ENCODE results near the gene MAPK6. TPM values are rescaled to one million over a fixed set of nuclear protein-coding genes. Genes with fewer than 3 reads are reported as not detected.
A peak's percentile ranks its signal among the peaks of the same experiment; 100 is the strongest.

MAPK6 gene
- total and polyA plus RNA-seq, 2 of the 4 experiments (the other 2 are of a cell fraction), result 22.6 to 60.6 TPM

DNA sequence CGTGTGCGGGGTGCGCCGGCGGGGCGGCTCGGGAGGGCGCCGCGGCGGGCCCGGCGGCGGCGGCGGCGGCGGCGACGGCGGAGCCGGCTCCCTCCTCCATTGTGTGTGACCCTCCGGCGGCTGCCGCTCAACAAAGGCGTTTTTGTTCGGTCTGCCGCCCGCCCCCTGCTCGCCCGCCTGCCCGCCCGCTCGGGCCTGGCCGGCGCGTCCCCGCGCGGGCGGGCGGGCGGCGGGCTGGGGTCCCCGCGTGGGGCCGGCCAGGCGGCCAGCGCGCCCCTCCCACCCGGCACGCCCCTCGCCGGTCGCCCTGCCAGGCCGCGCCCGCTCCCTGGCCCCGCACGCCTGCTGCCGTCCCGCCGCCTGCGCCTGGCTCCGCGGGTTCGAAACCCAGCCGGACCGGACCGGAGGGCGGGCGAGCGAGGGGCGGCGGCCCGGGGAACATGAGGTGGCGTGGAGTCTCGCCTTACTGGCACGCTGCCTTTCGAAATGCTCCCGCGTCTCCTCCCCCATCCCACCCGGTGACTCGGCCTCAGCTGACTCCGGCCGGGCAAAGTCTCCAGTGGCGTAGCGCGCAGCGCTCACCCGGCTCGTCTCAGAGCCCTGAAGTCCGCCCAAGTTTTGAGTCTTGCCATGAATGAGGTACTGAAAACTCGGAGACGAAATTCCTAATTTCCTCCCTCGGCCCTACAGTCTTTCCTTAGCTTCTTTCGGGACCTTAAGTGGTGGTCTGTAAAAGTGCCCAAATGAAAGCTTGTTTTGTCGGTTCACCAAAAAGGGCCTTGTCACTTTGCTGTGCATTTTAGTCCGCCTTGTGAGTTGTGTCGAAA lies 588 bp downstream of the MAPK6 start:
- H3K9me3 ChIP-seq (ENCODE audit: control insufficient read depth, insufficient read depth, low read length), result no peaks in the 10 kb centered on the region
- WGBS, 2 experiments (ENCODE audit: extremely low coverage in 2 of 2, insufficient read length in 1 of 2), result 1% methylated on average over 24 of the region's 100 CpGs; no CpG with 5 or more reads in 1 of the 2 experiments
- dilution Hi-C loops (cut with HindIII; ENCODE audit: low sequenced_read_pairs, unreplicated experiment) (no loop called here), in situ Hi-C loops (cut with MboI; ENCODE audit: low sequenced_read_pairs) (loop anchor here (25.0 kb wide), 1 partner anchor 643 kb away; no protein-coding TSS in a partner anchor), intact Hi-C loops (cut with micrococcal nuclease) (loop anchor here (2.0 to 5.0 kb wide), 5 partner anchors 33 to 479 kb away; partner anchors contain the start of gene LEO1)
- peaks cover 0 to 20% of the 10 kb centered on the region in 2 experiments; a peak in 2 of 4 replicates for H3K79me1 ChIP-seq (ENCODE audit: low read depth in 1 of 2, low read length in 2 of 2)
- H3K18ac ChIP-seq (ENCODE audit: low read depth, low read length), result peak overlapping the region; percentile 96
- peak overlapping the region; percentile 93 for H3K9ac ChIP-seq (ENCODE audit: low read depth, low read length)
- no peaks in the 10 kb centered on the region; the same call in 1 of the 2 replicates for H3K36me3 ChIP-seq (ENCODE audit: control insufficient read depth, insufficient read depth, low read length)
- ChIA-PET POLR2A (ENCODE audit: unreplicated experiment) (interaction anchor here (1.0 kb wide), 1 partner anchor 48 kb away, joined by 3 read pairs; the partner anchor contains the start of gene LEO1), CTCF (no interaction called here)
- H2AK5ac ChIP-seq (ENCODE audit: low read depth, low read length), result peak overlapping the region; percentile 91
- peak overlapping the region; percentile 99 for H3K56ac ChIP-seq (ENCODE audit: extremely low read depth, insufficient read depth, low read length)
- peak overlapping the region; percentile 100 for H3K23ac ChIP-seq (ENCODE audit: low read depth, low read length)
- peak; percentile 89 for DNase-seq
- peak; percentile 75 for ATAC-seq (ENCODE audit: low read depth)
- no peaks in the 10 kb centered on the region for H3K27me3 ChIP-seq (ENCODE audit: control insufficient read depth, insufficient read depth, low read length)
- H3K4me3 ChIP-seq (ENCODE audit: insufficient read depth, low read depth, low read length), result peak overlapping the region; percentile 90
- H2AFZ ChIP-seq (replicated peaks; ENCODE audit: low read length, poor library complexity), result peak overlapping the region; percentile 95
- peak overlapping the region; percentile 64 for H2BK20ac ChIP-seq (ENCODE audit: low read depth, low read length)
- H2AK9ac ChIP-seq (replicated peaks; ENCODE audit: low read depth, low read length, poor library complexity), result peak overlapping the region; percentile 98
- H4K20me1 ChIP-seq (ENCODE audit: insufficient read depth, low read length), result peaks cover 12% of the 10 kb centered on the region
- H3K4me1 ChIP-seq (ENCODE audit: control insufficient read depth, insufficient read depth, low read length), result peaks cover 11% of the 10 kb centered on the region
- peak overlapping the region; percentile 100 for H3K14ac ChIP-seq (replicated peaks; ENCODE audit: low read depth, low read length)
- peak overlapping the region; percentile 95 for H2BK120ac ChIP-seq (ENCODE audit: low read depth, low read length)
- H3K4me2 ChIP-seq (ENCODE audit: low read depth, low read length), result peak overlapping the region; percentile 90
- peak overlapping the region; percentile 97 for H4K91ac ChIP-seq (ENCODE audit: insufficient read depth, low read depth, low read length)
- H2BK15ac ChIP-seq (ENCODE audit: low read depth, low read length), result peak overlapping the region; percentile 74; the same call in 2 of the 3 replicates
- peaks cover 7% of the 10 kb centered on the region for H3K9me1 ChIP-seq (ENCODE audit: insufficient read depth, low read length)
- no TSS peak for BruUV-seq (replicated peaks)
- peak overlapping the region; percentile 99 for H3K4ac ChIP-seq (ENCODE audit: low read depth, low read length)
- H4K5ac ChIP-seq (ENCODE audit: low read depth, low read length), result peak overlapping the region; percentile 86
- peak overlapping the region; percentile 97 for H3K27ac ChIP-seq (ENCODE audit: insufficient read depth, low read length)
- H4K8ac ChIP-seq (ENCODE audit: low read depth in 2 of 2, low read length in 2 of 2), result peak overlapping the region; percentile 16 to 97
- H2BK5ac ChIP-seq (ENCODE audit: low read depth, low read length, poor library complexity, severe bottlenecking), result peak overlapping the region; percentile 100
- TF ChIP-seq BHLHE40 (IDR thresholded peaks at IDR 0.05; ENCODE audit: low read depth, low read length), result peak; percentile 79
- peak; percentile 23; the same call in 1 of the 2 replicates for TF ChIP-seq NFE2L2 (IDR thresholded peaks at IDR 0.05; ENCODE audit: low read depth, low read length)
- TF ChIP-seq, protein P1, sequence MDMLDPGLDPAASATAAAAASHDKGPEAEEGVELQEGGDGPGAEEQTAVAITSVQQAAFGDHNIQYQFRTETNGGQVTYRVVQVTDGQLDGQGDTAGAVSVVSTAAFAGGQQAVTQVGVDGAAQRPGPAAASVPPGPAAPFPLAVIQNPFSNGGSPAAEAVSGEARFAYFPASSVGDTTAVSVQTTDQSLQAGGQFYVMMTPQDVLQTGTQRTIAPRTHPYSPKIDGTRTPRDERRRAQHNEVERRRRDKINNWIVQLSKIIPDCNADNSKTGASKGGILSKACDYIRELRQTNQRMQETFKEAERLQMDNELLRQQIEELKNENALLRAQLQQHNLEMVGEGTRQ (IDR thresholded peaks at IDR 0.05; ENCODE audit: low read depth, low read length), result peak; percentile 89
- peak; percentile 17; the same call in 1 of the 2 replicates for TF ChIP-seq SMC3 (IDR thresholded peaks at IDR 0.05; ENCODE audit: low read depth, low read length)
- TF ChIP-seq, protein P2, sequence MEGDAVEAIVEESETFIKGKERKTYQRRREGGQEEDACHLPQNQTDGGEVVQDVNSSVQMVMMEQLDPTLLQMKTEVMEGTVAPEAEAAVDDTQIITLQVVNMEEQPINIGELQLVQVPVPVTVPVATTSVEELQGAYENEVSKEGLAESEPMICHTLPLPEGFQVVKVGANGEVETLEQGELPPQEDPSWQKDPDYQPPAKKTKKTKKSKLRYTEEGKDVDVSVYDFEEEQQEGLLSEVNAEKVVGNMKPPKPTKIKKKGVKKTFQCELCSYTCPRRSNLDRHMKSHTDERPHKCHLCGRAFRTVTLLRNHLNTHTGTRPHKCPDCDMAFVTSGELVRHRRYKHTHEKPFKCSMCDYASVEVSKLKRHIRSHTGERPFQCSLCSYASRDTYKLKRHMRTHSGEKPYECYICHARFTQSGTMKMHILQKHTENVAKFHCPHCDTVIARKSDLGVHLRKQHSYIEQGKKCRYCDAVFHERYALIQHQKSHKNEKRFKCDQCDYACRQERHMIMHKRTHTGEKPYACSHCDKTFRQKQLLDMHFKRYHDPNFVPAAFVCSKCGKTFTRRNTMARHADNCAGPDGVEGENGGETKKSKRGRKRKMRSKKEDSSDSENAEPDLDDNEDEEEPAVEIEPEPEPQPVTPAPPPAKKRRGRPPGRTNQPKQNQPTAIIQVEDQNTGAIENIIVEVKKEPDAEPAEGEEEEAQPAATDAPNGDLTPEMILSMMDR (conservative IDR thresholded peaks at IDR 0.05; ENCODE audit: low read depth, low read length), result no peak
- TF ChIP-seq MAZ (IDR thresholded peaks at IDR 0.05; ENCODE audit: borderline replicate concordance, low read depth, low read length), result no peak
- peak; percentile 31 for TF ChIP-seq RAD21 (IDR thresholded peaks at IDR 0.05; ENCODE audit: low read length)
- TF ChIP-seq RCOR1 (IDR thresholded peaks at IDR 0.05; ENCODE audit: insufficient replicate concordance, low read length), result peak; percentile 65
- TF ChIP-seq MAFK (IDR thresholded peaks at IDR 0.05; ENCODE audit: low read depth, low read length), result no peak
- TF ChIP-seq, protein P3, sequence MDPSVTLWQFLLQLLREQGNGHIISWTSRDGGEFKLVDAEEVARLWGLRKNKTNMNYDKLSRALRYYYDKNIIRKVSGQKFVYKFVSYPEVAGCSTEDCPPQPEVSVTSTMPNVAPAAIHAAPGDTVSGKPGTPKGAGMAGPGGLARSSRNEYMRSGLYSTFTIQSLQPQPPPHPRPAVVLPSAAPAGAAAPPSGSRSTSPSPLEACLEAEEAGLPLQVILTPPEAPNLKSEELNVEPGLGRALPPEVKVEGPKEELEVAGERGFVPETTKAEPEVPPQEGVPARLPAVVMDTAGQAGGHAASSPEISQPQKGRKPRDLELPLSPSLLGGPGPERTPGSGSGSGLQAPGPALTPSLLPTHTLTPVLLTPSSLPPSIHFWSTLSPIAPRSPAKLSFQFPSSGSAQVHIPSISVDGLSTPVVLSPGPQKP (IDR thresholded peaks at IDR 0.05; ENCODE audit: borderline replicate concordance, low read depth, low read length), result no peak
- peak; percentile 90 for TF ChIP-seq MXI1 (IDR thresholded peaks at IDR 0.05; ENCODE audit: borderline replicate concordance, low read depth, low read length)
- TF ChIP-seq RFX5 (IDR thresholded peaks at IDR 0.05; ENCODE audit: low read depth, low read length), result no peak

All from IMR-90 (cell line).